BJ (cell line): Measurements from ENCODE around the gene IRX2. TPM values are rescaled to one million over a fixed set of nuclear protein-coding genes. Genes with fewer than 3 reads are reported as not detected.

ENCODE experiments used
- CTCF ChIA-PET: fragments of 350-600 bp; formaldehyde crosslinking; extraction: SDS; loops from one replicate; lab custom pipeline; 2021; ENCODE audit warnings: antibody characterized with exemption, inconsistent platforms; lab: Yijun Ruan, JAX
- POLR2A ChIA-PET: fragments of 300-600 bp; sonication (Branson Sonifier 250); formaldehyde crosslinking; extraction: SDS; loops from one replicate; lab custom pipeline; 2021; ENCODE audit warnings: antibody characterized with exemption; lab: Charles Lee
- DNase-seq: peaks from one replicate; pipeline ENCODE4 v3.0.0-alpha.2; 2011; ENCODE audit warnings: low read depth
- H3K27me3 ChIP-seq: 2 replicates; pipeline ENCODE4 v1.6.0; 2011; ENCODE audit warnings: low read length; ENCODE audit not compliant: control insufficient read depth, insufficient read depth
- H3K36me3 ChIP-seq: 2 replicates; pipeline ENCODE4 v1.5.1; 2011; ENCODE audit warnings: low read length; ENCODE audit not compliant: control insufficient read depth, insufficient read depth
- H3K4me3 ChIP-seq: 2 replicates; pipeline ENCODE4 v1.5.1; 2011; ENCODE audit warnings: low read depth, mild to moderate bottlenecking, control low read depth, low read length
- CTCF ChIP-seq: IDR thresholded peaks from 2 replicates; pipeline ENCODE4 v1.5.1; 2011; ENCODE audit warnings: low read depth, mild to moderate bottlenecking, control low read depth, inconsistent platforms, low read length, moderate library complexity; ENCODE audit not compliant: insufficient read depth
- polyA plus RNA-seq: library from polyadenylated mRNA; depleted of rRNA; stranded (reverse); fragments of >200 nt; gene quantifications from 2 replicates; pipeline ENCODE4 v1.2.3, GENCODE V29; 2011

Gene IRX2
- polyA plus RNA-seq, 1 experiment, result 1.8 TPM

- CTCF ChIA-PET, result no interaction called here
- POLR2A ChIA-PET, result no interaction called here
- no peak for TF ChIP-seq CTCF
Measured at GRCh38 chr5:2767089-2767488, 15.6 kb upstream of the IRX2 start.

GRCh38 chr5:2764581-2764980 lies 13.1 kb upstream of the IRX2 start:
- no peak for DNase-seq
- no peak overlapping the region for H3K4me3 ChIP-seq
- TF ChIP-seq CTCF, result no peak
- no peaks in the 10 kb centered on the region for H3K36me3 ChIP-seq
- POLR2A ChIA-PET, result no interaction called here
- peaks cover 3% of the 10 kb centered on the region for H3K27me3 ChIP-seq
- CTCF ChIA-PET, result no interaction called here

More at GRCh38 chr5:2767089-2767488, 15.6 kb upstream of the IRX2 start:
- Histone ChIP-seq H3K4me3 (no peak overlapping the region), H3K36me3 (no peaks in the 10 kb centered on the region), H3K27me3 (peaks cover 3% of the 10 kb centered on the region)
- no peak for DNase-seq

GRCh38 chr5:2763533-2763794 lies 12.0 kb upstream of the IRX2 start:
- ChIA-PET POLR2A (no interaction called here), CTCF (no interaction called here)
- no peaks in the 10 kb centered on the region for H3K36me3 ChIP-seq
- no peak overlapping the region for H3K4me3 ChIP-seq
- TF ChIP-seq CTCF, result no peak
- H3K27me3 ChIP-seq, result peaks cover 3% of the 10 kb centered on the region
- no peak for DNase-seq

GRCh38 chr5:2762744-2763532 lies 11.5 kb upstream of the IRX2 start:
- TF ChIP-seq CTCF, result no peak
- Histone ChIP-seq H3K36me3 (no peaks in the 10 kb centered on the region), H3K27me3 (peaks cover 3% of the 10 kb centered on the region), H3K4me3 (no peak overlapping the region)
- ChIA-PET CTCF (no interaction called here), POLR2A (no interaction called here)
- no peak for DNase-seq

- Histone ChIP-seq H3K27me3 (peaks cover 2% of the 10 kb centered on the region), H3K36me3 (no peaks in the 10 kb centered on the region), H3K4me3 (no peak overlapping the region)
- no peak for TF ChIP-seq CTCF
- ChIA-PET CTCF (no interaction called here), POLR2A (no interaction called here)
- DNase-seq, result no peak
Measured at GRCh38 chr5:2761921-2762488, 10.5 kb upstream of the IRX2 start.
